Fibroblast of villous mesenchyme (primary cell): Measurements from ENCODE around the gene SEC23B. TPM values are rescaled to one million over a fixed set of nuclear protein-coding genes. Genes with fewer than 3 reads are reported as not detected.

Experiments
- DNase-seq: peaks from one replicate; pipeline ENCODE4 v3.0.0-alpha.2; 2010; ENCODE audit warnings: low read depth
- H3K4me3 ChIP-seq: 2 replicates; pipeline ENCODE4 v1.5.1; 2011; ENCODE audit warnings: low read depth, mild to moderate bottlenecking, low read length
- CTCF ChIP-seq: IDR thresholded peaks from 2 replicates; pipeline ENCODE4 v1.5.1; 2012; ENCODE audit warnings: low read depth, mild to moderate bottlenecking, low read length; ENCODE audit not compliant: insufficient read depth
- total RNA-seq: library from RNA; depleted of rRNA; stranded (reverse); fragments of >200 nt; gene quantifications from 2 replicates; pipeline ENCODE4 v1.2.3, GENCODE V29; 2012

Gene SEC23B
- total RNA-seq, 1 donor, result 67.4 TPM

GRCh38 chr20:18566892-18567738 is 59.4 kb downstream of the SEC23B start, which contains the start of gene SMIM26:
SMIM26 (plus strand) TSS chr20:18567432; CDS start chr20:18567479, 47 bp downstream.
- no peak for TF ChIP-seq CTCF
- peak; percentile 84 for DNase-seq
- H3K4me3 ChIP-seq, result peak within 1 kb of the TSS; percentile 91

GRCh38 chr20:18567739-18568091 is 60.0 kb downstream of the SEC23B start:
- TF ChIP-seq CTCF, result no peak
- H3K4me3 ChIP-seq, result peak overlapping the region; percentile 91
- no peak for DNase-seq

- no peak for DNase-seq
- TF ChIP-seq CTCF, result no peak
- H3K4me3 ChIP-seq, result no peak overlapping the region
These were observed 63.3 kb downstream of the SEC23B start for GRCh38 chr20:18571009-18571408.

GRCh38 chr20:18571578-18571977 is 63.8 kb downstream of the SEC23B start:
- no peak overlapping the region for H3K4me3 ChIP-seq
- DNase-seq, result no peak
- no peak for TF ChIP-seq CTCF

- no peak for TF ChIP-seq CTCF
- no peak overlapping the region for H3K4me3 ChIP-seq
These were observed 70.2 kb downstream of the SEC23B start for GRCh38 chr20:18577942-18578341.

GRCh38 chr20:18578581-18578980 is 70.8 kb downstream of the SEC23B start:
- no peak overlapping the region for H3K4me3 ChIP-seq
- TF ChIP-seq CTCF, result no peak
- DNase-seq, result no peak

More at GRCh38 chr20:18577942-18578341, 70.2 kb downstream of the SEC23B start:
- no peak for DNase-seq
